Fibroblast of skin of left quadriceps (primary cell): Measurements from ENCODE around the gene LTBP4.
"Not testable (repeated sequence)": the region's sequence is repeated elsewhere in the genome, so short reads cannot be mapped to it uniquely, and the experiment has no call there.

ENCODE experiments used
- DNase-seq, 2 experiments: peaks; one replicate each; pipeline ENCODE4 v3.0.0-alpha.2; 2013; ENCODE audit warnings: low read depth in 2 of 2

LTBP4 gene

DNA sequence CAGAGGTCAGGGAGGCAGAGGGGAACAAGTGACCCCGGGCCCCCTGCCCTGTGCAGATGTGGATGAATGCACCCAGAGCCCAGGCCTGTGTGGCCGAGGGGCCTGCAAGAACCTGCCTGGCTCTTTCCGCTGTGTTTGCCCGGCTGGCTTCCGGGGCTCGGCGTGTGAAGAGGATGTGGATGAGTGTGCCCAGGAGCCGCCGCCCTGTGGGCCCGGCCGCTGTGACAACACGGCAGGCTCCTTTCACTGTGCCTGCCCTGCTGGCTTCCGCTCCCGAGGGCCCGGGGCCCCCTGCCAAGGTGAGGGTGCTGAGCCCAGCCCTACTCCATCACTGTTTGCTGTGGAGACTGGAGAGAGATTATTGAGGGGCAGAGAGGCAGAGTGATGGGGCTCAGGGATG is 9.9 kb downstream of the LTBP4 start:
- DNase-seq = no peak

DNA sequence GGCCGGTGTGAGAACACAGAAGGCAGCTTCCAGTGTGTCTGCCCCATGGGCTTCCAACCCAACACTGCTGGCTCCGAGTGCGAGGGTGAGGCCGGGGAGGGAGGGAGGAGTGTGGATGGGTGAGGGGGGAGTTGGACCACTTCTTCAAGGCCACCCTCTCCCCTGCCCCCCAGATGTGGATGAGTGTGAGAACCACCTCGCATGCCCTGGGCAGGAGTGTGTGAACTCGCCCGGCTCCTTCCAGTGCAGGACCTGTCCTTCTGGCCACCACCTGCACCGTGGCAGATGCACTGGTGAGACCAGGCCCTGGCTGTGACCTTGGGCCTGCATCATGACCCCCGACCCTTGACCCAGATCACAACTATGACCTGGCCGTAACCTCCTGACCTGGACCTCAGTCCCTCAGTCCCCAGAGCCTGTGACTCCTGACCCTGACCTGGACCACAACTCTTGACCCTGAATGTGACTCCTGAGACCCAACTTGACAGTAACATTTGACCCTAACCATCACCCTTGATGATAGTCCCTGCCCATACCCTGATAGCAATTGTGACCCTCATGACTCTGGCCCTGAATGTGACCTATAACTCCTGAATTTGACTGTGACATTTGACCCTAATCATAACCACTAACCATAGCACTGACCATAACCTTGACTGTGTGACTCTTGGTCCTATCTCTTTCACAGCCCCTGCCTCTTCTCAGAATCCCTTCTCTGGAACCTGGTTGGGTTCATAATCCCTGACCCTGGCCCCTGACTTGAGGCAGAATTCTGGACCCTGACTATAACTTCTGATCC is 10.9 kb downstream of the LTBP4 start:
- DNase-seq = no peak

DNA sequence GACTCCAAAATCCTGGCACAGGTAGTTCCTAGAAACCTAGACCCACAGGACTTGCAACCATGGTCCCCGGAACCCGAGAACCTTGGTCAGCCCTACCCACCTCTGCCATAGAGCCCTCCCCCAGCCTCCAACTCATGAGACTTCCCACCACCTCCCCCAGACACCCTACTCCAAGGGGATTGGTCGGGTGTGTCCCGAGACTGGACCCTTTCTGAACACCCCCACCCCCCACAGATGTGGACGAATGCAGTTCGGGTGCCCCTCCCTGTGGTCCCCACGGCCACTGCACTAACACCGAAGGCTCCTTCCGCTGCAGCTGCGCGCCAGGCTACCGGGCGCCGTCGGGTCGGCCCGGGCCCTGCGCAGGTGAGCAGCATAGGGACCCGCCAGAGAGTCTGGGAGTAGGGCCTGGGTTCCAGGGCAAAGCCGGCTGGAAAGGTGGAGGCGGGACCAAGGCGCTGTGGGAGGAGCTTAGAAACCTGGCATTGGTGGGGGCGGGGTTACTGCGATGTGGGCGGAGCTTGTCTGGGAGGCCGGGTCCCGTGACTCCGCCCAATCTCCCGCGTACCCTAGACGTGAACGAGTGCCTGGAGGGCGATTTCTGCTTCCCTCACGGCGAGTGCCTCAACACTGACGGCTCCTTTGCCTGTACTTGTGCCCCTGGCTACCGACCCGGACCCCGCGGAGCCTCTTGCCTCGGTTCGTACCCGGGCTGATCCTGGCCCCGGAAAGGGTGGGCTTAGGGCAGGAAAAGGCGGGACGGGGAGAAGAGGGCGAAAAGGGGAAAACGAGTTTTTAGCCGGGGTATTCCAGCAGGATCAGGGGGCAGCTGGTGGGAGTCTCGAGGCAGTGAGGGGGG is 11.9 kb downstream of the LTBP4 start:
- no peak for DNase-seq

DNA sequence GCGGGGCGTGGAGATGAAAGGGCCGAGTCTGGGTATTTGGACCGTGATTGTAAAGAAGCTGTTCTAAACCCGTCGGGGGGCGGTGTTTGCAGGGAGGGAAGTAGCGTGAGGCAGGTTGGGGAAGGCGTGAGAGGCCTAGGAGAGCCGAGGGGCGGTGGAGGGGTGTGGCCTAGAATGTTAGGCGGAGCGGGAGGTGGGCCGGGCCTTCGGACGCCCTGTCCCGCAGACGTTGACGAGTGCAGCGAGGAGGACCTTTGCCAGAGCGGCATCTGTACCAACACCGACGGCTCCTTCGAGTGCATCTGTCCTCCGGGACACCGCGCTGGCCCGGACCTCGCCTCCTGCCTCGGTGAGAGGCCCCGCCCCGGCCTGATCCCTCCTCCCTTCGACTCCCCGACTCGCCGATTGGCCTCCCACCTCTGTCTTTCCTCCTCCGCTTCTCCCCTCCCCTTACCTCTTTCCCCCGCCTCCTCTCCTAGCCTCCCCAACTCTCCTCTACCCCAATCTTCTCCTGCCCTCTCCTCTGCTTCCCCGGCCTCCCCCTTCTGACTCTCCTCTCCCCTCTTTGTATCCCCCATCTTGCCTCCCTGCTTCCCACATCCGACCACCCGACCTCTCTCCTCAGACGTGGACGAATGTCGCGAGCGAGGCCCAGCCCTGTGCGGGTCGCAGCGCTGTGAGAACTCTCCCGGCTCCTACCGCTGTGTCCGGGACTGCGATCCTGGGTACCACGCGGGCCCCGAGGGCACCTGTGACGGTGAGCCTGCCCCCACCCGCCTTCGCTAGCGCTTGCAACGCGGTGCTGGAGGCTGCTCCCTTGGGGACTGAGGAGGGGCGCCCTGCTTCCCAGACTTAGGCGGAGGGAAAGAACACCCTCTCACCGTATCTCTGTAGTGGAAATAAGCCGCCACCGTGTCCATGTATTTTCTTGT is 12.8 kb downstream of the LTBP4 start:
- peak; percentile 53 to 54 for DNase-seq

DNA sequence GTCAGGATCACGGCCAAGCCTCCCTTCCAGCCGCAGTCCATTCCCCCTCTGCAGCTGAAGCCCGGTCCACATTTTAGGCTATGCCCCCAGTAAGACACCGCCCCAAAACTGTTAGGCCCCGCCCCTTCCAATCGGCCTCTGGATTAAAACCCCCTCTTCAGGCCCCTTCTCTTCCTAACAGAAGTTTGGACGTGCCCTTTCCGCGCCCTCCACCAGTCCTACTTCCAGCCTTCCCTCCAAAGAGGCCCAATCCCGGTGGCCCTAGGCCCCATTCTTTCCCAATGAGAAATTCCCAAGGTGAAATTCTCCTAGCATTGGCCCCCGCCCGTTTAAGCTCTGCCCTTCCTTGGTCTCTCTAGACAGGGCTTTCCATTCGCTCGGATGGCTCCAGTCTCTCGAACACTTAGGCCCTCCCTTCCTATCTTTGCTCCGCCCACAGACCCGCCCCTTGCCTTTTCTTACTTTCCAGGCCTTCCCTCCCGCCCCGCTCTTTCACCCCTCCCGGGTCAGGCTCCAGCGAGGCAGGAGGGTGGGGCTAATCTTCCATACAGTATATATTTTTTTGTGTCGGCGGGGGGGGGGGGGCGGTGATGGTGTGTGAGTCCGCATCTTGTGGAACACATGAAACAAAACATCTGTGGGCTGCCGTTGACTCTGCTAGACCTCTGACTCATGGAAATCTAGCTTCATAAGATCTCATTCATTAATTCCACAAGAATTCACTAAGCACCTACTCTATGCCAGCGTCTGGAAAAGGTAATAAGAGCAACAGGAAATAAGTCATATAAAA is 13.6 kb downstream of the LTBP4 start:
- peak; percentile 91 to 92 for DNase-seq

DNA sequence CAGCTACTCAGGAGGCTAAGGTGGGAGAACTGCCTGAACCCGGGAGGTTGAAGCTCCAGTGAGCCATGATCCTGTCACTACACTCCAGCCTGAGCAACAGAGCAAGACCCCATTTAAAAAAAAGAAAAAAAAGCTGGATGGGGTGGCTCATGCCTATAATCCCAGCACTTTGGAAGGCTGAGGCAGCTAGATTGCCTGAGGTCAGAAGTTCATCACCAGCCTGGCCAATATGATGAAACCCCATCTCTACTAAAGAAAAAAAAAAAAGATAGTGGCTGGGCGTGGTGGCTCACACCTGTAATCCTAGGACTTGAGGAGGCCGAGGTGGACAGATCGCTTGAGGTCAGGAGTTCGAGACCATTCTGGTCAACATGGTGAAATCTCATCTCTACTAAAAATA is 15.0 kb downstream of the LTBP4 start:
- DNase-seq = no peak

DNA sequence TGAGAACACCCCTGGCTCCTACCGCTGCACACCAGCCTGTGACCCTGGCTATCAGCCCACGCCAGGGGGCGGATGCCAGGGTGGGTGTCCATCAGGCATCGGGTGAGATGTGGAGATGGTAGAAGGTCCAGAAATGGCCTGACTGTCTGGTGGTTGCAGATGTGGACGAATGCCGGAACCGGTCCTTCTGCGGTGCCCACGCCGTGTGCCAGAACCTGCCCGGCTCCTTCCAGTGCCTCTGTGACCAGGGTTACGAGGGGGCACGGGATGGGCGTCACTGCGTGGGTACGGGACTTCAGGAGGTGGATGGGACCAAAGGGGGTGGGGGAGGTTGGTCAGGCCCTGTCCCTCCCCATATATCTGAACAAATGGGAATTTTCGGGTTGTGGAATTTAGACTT is 15.8 kb downstream of the LTBP4 start:
- DNase-seq = no peak

DNA sequence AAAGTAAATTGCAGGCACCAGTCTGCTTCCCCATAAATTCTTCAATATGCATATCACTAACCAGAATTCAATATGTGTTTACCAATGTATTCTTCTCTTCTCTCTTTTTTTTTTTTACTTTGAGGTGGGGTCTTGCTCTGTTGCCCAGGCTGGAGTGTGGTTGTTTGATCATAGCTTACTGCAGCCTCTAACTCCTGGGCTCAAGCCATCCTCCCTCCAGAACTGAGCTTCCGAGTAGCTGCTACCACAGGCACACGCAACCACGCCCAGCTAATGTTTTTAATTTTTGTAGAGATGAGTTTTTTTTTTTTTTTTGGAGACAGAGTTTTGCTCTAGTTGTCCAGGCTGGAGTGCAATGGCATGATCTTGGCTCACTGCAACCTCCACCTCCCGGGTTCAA is 16.8 kb downstream of the LTBP4 start:
- no peak for DNase-seq

DNA sequence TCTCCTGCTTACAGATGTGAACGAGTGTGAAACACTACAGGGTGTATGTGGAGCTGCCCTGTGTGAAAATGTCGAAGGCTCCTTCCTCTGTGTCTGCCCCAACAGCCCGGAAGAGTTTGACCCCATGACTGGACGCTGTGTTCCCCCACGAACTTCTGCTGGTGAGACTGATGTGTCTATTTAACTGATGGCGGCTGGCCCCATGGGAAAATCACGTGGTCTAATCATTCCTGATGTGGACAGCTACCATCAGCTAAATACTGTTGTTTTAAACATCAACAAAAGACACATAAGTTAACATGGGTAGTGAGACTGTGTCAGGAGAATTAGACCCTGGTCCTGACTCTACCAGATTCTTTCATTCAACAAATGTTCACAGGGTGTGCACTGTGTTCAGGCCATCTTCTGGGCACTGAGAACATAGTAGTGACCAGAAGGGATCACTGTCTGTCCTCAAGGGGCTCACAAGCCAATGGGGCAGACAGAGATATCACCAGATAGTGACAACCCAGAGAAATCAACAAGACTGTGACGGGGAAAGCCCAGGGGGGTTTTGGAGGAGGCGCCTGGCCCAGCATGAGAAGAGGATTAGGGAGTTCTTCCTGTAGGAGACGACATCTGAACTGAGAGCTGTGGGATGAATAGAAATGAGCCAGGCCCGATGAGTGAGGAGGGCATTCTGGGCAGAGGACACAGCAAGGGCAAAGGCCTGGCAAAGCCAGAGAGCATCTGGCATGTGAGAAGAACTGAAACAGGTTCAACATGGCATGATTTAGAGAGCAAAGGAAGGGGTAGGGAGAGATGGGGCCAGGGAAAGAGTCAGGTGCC is 18.4 kb downstream of the LTBP4 start:
- DNase-seq = no peak

DNA sequence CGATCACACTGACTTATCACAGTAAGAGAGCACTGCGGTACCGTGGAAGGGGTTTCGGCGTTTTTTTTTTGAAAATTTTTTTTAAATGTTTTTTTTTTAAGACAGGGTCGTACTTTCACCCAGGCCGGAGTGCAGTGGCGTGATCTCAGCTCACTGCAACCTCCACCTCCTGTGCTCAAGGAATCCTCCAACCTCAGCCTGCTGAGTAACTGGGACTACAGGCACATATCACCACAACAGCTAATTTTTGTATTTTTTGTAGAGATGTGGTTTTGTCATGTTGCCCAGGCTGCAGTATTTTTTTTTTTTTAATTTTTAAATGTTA is 19.0 kb downstream of the LTBP4 start:
- no peak for DNase-seq

DNA sequence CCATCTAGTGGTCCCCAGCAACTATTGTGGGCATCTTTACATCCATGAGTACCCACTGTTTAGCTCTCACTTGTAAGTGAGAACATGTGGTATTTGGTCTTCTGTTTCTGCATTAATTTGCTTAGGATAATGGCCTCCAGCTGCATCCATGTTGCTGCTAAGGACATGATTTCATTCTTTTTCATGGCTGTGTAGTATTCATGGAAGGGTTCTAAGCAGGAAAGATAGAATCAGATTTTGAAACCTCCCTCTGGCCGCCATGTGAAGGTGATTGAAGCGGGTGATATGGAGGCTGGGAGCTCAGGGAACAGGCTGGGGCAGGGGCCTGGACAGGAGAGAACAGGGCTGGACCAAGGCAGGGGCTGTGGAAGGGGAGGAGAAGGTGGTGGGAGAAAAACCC is 20.1 kb downstream of the LTBP4 start:
- no peak for DNase-seq

DNA sequence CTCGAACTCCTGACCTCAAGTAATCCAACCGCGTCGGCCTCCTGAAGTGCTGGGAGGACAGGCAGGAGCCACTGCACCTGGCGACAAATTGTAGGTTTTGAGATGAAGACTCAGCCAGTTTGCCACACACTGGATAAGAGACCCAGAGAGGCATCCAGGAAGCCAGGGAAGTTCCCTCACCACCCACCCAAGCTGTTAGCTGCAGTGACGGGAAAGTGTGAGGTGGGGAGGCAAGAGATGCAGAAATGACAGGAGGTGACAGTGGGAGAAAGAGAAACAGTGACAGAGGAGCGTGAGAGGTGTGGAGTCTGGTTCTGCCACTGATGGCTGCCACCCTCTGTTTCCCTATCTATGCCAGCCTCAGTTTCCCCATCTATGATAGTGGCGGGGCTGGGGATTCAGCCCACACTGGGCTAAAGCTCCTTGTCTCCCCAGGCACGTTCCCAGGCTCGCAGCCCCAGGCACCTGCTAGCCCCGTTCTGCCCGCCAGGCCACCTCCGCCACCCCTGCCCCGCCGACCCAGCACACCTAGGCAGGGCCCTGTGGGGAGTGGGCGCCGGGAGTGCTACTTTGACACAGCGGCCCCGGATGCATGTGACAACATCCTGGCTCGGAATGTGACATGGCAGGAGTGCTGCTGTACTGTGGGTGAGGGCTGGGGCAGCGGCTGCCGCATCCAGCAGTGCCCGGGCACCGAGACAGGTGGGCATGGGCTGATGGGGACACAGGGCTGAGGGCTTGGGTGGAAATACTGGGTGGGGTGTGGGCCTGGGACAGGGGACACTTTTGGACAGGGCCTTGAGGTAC is 21.0 kb downstream of the LTBP4 start:
- no peak for DNase-seq

DNA sequence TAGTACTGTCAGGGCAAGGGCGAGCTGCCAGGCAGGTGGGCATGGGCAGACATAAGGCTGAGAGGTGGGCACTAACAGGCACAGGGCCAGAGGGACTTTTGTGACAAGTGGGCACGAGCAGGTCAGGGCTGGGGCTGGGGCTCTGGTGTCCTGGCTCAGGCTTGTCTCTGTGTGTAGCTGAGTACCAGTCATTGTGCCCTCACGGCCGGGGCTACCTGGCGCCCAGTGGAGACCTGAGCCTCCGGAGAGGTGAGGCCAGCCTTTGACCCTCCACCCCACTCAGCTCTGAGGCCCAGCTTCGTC is 21.6 kb downstream of the LTBP4 start:
- DNase-seq = no peak

DNA sequence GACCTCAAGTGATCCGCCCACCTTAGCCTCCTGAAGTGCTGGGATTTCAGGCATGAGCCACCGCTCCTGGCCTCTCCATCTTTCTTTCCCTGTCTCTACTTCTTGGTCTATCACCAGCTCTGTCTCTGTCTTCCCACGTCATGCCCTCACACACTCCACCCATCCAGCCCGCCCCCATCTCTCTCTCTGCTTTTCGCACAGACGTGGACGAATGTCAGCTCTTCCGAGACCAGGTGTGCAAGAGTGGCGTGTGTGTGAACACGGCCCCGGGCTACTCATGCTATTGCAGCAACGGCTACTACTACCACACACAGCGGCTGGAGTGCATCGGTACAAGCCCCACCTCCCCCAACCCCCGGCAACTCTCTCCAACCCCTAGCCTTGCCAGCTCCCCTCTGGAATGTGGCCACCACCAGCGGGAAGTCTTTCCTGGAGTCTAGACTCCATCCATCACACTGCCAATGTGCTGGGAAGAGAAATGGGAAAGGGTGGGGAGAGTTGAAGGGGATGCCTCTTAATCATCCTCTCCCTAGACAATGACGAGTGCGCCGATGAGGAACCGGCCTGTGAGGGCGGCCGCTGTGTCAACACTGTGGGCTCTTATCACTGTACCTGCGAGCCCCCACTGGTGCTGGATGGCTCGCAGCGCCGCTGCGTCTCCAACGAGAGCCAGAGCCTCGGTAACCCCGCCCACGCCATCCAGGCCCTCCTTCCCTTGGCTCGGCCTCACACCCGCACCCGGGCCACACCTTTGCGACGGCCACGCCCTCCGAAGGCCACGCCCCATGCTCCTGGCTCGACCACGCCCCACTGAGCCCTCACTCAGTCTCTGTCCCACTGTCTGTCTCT is 22.5 kb downstream of the LTBP4 start:
- DNase-seq = no peak

DNA sequence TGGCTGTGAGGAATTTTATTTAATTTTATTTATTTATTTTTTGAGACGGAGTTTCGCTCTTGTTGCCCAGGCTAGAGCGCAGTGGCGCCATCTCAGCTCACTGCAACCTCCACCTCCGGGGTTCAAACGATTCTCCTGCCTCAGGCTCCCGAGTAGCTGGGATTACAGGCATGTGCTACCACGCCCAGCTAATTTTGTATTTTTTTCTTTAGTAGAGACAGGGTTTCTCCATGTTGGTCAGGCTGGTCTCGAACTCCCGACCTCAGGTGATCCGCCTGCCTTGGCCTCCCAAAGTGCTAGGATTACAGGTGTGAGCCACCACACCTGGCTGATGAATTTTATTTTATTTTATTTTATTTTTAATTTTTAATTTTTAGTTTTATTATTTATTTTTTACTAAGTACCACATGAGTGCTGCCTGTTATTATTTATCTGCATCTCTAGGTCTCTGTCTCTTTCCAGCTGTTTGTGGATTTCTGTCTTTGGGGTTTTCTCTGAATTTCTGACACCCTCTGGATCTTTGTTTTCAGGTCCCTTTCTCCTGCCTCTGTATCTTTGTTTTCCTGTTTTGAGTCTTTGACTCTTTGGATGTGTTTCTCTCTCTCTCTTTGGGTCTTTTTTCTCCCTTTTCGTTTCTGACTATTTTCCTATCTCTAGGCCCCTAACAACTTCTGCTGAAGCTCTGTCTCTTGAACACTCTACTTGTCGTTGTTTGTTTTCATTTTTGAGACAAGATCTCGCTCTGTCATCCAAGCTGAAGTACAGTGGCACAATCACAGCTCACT is 23.4 kb downstream of the LTBP4 start:
- DNase-seq = not testable (repeated sequence)

DNA sequence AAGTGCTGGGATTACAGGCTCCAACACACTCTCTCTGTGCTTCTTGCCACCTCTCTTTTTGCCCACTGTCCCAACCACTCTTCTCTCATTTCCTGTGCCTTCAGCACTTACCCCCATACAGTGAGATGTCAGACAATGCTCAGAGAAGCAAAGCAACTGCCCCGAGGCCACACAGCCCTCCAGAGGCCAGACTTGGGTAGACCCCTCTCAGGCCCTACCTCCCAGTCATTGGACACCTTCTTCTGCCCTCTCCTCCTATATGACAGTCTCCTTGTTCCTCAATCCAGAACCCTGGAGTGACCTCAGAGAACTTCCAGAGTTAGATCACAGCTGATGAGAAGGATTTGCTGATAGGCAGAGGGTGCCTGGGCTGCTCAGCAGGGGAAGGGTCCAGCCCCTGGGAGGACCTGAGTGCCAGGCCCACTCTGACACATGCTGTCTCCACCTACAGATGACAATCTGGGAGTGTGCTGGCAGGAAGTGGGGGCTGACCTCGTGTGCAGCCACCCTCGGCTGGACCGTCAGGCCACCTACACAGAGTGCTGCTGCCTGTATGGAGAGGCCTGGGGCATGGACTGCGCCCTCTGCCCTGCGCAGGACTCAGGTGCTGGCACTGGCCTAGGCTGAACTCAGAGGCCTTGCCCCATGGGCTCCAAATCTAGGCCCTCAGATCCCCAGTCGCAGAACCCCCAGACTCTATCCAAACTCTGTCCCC is 24.4 kb downstream of the LTBP4 start:
- DNase-seq = no peak

DNA sequence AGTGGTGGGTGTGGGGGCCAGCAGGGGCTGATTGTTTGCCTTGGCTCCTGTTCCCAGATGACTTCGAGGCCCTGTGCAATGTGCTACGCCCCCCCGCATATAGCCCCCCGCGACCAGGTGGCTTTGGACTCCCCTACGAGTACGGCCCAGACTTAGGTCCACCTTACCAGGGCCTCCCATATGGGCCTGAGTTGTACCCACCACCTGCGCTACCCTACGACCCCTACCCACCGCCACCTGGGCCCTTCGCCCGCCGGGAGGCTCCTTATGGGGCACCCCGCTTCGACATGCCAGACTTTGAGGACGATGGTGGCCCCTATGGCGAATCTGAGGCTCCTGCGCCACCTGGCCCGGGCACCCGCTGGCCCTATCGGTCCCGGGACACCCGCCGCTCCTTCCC is 25.7 kb downstream of the LTBP4 start:
- DNase-seq = no peak
